ENCODE results near the gene RHOBTB3. TPM values are rescaled to one million over a fixed set of nuclear protein-coding genes. Genes with fewer than 3 reads are reported as not detected.
"Not testable (repeated sequence)": the region's sequence is repeated elsewhere in the genome, so short reads cannot be mapped to it uniquely, and the experiment has no call there.

Gene RHOBTB3
- total and polyA plus RNA-seq, 2 experiments from 2014 or later = 147 to 202 TPM

DNA sequence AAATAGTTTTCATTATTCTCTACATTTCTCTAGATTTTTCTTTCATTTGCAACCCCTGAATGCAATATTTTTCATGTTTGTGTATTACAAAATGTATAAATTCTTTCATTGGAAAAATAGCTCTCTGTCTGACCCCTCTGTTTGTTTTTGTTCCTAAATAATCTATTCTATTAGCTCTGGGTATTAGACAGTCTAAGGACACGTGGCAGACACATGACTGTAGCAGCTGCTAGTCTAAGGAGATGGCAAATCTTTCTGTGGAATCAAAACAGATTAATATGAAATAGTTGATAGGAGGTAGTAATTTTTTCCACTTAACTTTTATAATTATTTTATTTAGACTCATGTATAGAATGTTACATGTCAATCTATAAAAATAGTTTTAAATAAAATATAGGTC is 27.0 kb upstream of the RHOBTB3 start:
- Histone ChIP-seq H3K4me1 (ENCODE audit: insufficient read depth) (no peaks in the 10 kb centered on the region), H2AFZ (no peak overlapping the region), H3K79me2 (ENCODE audit: insufficient read depth) (no peaks in the 10 kb centered on the region), H3K4me3 (no peak overlapping the region), H3K9me3 (ENCODE audit: low read depth) (no peaks in the 10 kb centered on the region), H3F3A (ENCODE audit: insufficient read depth) (no peaks in the 10 kb centered on the region), H3K36me3 (ENCODE audit: low read depth) (no peaks in the 10 kb centered on the region), H3K9ac (no peak overlapping the region), H3K27me3 (replicated peaks; ENCODE audit: insufficient read depth) (no peaks in the 10 kb centered on the region), H3K4me2 (ENCODE audit: unreplicated experiment) (no peak overlapping the region), H3K9me2 (ENCODE audit: insufficient read depth) (no peaks in the 10 kb centered on the region), H3K27ac (no peak overlapping the region), H4K20me1 (ENCODE audit: insufficient read depth) (no peaks in the 10 kb centered on the region)
- no peak for DNase-seq
- TF ChIP-seq EZH2phosphoT487 (IDR thresholded peaks at IDR 0.05; ENCODE audit: insufficient read depth, low read depth) = no peak
- TF ChIP-seq EZH2 (IDR thresholded peaks at IDR 0.05; ENCODE audit: insufficient read depth, poor library complexity, severe bottlenecking) = no peak
- 38 to 61% methylated on average over 1 of the region's 1 CpG for WGBS, 2 experiments (ENCODE audit: low coverage in 1 of 2, low lambda C conversion rate in 2 of 2, missing lambda C conversion rate in 2 of 2)
- in situ Hi-C loops (cut with MboI) = no loop called here

GRCh38 chr5:95706196-95706595 is 24.9 kb upstream of the RHOBTB3 start:
- H4K20me1 ChIP-seq (ENCODE audit: insufficient read depth); H3K36me3 ChIP-seq (ENCODE audit: low read depth); H3K4me3 ChIP-seq; H3K79me2 ChIP-seq (ENCODE audit: insufficient read depth); H3K4me2 ChIP-seq (ENCODE audit: unreplicated experiment); H3K9me3 ChIP-seq (ENCODE audit: low read depth); DNase-seq; H3K27ac ChIP-seq; H3K9ac ChIP-seq; H3K4me1 ChIP-seq (ENCODE audit: insufficient read depth); H3K9me2 ChIP-seq (ENCODE audit: insufficient read depth); in situ Hi-C loops (cut with MboI); H3F3A ChIP-seq (ENCODE audit: insufficient read depth); H3K27me3 ChIP-seq (replicated peaks; ENCODE audit: insufficient read depth); H2AFZ ChIP-seq: not testable (repeated sequence)
- 92 to 96% methylated on average over 4 to 5 of the region's 5 CpGs for WGBS, 2 experiments (ENCODE audit: low coverage in 1 of 2, low lambda C conversion rate in 2 of 2, missing lambda C conversion rate in 2 of 2)

DNA sequence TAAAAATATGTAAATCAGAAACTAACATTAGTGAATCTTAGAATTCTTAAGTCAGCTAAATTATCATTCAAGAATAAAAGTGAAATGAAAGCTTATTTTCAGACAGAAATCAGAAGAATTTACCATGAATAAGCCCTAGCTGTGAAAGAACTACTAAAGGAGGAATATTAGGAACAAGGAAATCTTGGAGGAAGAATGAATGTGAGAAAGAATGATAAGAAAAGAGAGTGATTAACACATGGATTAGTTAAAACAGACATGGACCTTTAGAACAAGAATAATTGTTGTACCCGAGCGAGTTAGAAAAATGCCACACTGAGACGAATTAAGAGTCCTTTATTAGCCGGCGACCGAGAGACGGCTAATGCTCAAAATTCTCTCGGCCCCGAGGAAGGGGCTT is 24.1 kb upstream of the RHOBTB3 start:
- WGBS, 2 experiments (ENCODE audit: low coverage in 1 of 2, low lambda C conversion rate in 2 of 2, missing lambda C conversion rate in 2 of 2) = 97 to 98% methylated on average over 9 of the region's 9 CpGs
- DNase-seq = no peak
- peaks cover under 1% of the 10 kb centered on the region; the same call in 1 of the 2 replicates for H3K4me1 ChIP-seq (ENCODE audit: insufficient read depth)
- no peaks in the 10 kb centered on the region for H3K36me3 ChIP-seq (ENCODE audit: low read depth)
- no peak overlapping the region for H2AFZ ChIP-seq
- no peaks in the 10 kb centered on the region for H3K79me2 ChIP-seq (ENCODE audit: insufficient read depth)
- H3K9ac ChIP-seq = no peak overlapping the region
- H3K9me3 ChIP-seq (ENCODE audit: low read depth) = no peaks in the 10 kb centered on the region
- no peaks in the 10 kb centered on the region for H3K9me2 ChIP-seq (ENCODE audit: insufficient read depth)
- no peak overlapping the region for H3K4me3 ChIP-seq
- no peaks in the 10 kb centered on the region for H3F3A ChIP-seq (ENCODE audit: insufficient read depth)
- H3K27me3 ChIP-seq (replicated peaks; ENCODE audit: insufficient read depth) = no peaks in the 10 kb centered on the region
- no peak overlapping the region for H3K27ac ChIP-seq
- TF ChIP-seq EZH2phosphoT487 (IDR thresholded peaks at IDR 0.05; ENCODE audit: insufficient read depth, low read depth) (no peak), EZH2 (IDR thresholded peaks at IDR 0.05; ENCODE audit: insufficient read depth, poor library complexity, severe bottlenecking) (no peak)
- in situ Hi-C loops (cut with MboI) = no loop called here
- no peak overlapping the region for H3K4me2 ChIP-seq (ENCODE audit: unreplicated experiment)
- no peaks in the 10 kb centered on the region for H4K20me1 ChIP-seq (ENCODE audit: insufficient read depth)

DNA sequence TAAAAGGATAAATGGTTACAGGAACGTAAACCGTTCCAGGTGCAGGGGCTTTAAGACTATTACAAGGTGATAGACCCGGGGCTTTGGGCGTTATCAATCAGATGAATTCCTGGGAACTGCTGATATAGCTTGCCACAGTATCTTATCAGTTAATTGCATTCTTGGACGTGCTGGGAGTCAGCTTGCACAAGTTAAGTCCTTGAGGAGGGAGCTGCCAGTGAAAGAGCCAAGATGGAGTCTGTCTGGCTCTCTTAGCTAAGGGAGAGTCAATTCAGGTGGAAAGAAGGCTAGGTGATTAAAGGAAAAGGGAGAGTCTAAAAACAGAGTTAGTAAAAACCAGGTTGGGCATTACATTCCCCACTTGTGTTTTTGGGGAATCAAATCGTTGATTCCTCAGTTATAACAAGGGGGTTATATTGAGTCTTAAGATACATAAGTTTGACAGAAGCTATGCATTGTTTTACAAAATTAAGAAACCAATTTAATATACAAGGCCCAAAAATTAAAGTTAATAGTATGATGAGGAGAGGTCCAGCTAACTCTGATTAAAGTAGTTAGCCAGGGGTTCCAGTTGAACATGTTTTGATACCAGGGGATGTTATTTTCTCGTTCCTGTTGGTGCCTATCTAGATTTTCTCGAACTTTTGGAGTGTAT is 23.5 kb upstream of the RHOBTB3 start:
- WGBS, 2 experiments (ENCODE audit: low coverage in 1 of 2, low lambda C conversion rate in 2 of 2, missing lambda C conversion rate in 2 of 2) = 80 to 83% methylated on average over 8 of the region's 8 CpGs
- H3K79me2 ChIP-seq (ENCODE audit: insufficient read depth); H3K4me2 ChIP-seq (ENCODE audit: unreplicated experiment); H3F3A ChIP-seq (ENCODE audit: insufficient read depth); H4K20me1 ChIP-seq (ENCODE audit: insufficient read depth); H3K27ac ChIP-seq; in situ Hi-C loops (cut with MboI); H3K4me3 ChIP-seq; H3K9me3 ChIP-seq (ENCODE audit: low read depth); DNase-seq; H3K9ac ChIP-seq; H3K36me3 ChIP-seq (ENCODE audit: low read depth); H3K27me3 ChIP-seq (replicated peaks; ENCODE audit: insufficient read depth); H3K4me1 ChIP-seq (ENCODE audit: insufficient read depth); H2AFZ ChIP-seq; H3K9me2 ChIP-seq (ENCODE audit: insufficient read depth): not testable (repeated sequence)

GRCh38 chr5:95708876-95709275 is 22.3 kb upstream of the RHOBTB3 start:
- Histone ChIP-seq H3K9me3 (ENCODE audit: low read depth) (no peaks in the 10 kb centered on the region), H3F3A (ENCODE audit: insufficient read depth) (0 out of 2 replicates have a peak, but pooled peaks cover 4% of the 10 kb centered on the region), H3K79me2 (ENCODE audit: insufficient read depth) (no peaks in the 10 kb centered on the region), H3K27ac (no peak overlapping the region), H3K9me2 (ENCODE audit: insufficient read depth) (no peaks in the 10 kb centered on the region), H3K4me3 (no peak overlapping the region), H3K4me1 (ENCODE audit: insufficient read depth) (peaks cover 11% of the 10 kb centered on the region), H3K4me2 (ENCODE audit: unreplicated experiment) (no peak overlapping the region), H3K27me3 (replicated peaks; ENCODE audit: insufficient read depth) (no peaks in the 10 kb centered on the region), H4K20me1 (ENCODE audit: insufficient read depth) (no peaks in the 10 kb centered on the region), H2AFZ (no peak overlapping the region), H3K36me3 (ENCODE audit: low read depth) (no peaks in the 10 kb centered on the region), H3K9ac (no peak overlapping the region)
- DNase-seq = no peak
- 88 to 93% methylated on average over 7 of the region's 7 CpGs for WGBS, 2 experiments (ENCODE audit: low coverage in 1 of 2, low lambda C conversion rate in 2 of 2, missing lambda C conversion rate in 2 of 2)
- in situ Hi-C loops (cut with MboI) = no loop called here
- TF ChIP-seq EZH2phosphoT487 (IDR thresholded peaks at IDR 0.05; ENCODE audit: insufficient read depth, low read depth) = no peak
